ENCODE results near the gene AIG1. TPM values are rescaled to one million over a fixed set of nuclear protein-coding genes. Genes with fewer than 3 reads are reported as not detected.
"Not testable (repeated sequence)": the region's sequence is repeated elsewhere in the genome, so short reads cannot be mapped to it uniquely, and the experiment has no call there.

AIG1 gene
- total RNA-seq, 1 experiment from 2014 or later: 175 TPM

DNA sequence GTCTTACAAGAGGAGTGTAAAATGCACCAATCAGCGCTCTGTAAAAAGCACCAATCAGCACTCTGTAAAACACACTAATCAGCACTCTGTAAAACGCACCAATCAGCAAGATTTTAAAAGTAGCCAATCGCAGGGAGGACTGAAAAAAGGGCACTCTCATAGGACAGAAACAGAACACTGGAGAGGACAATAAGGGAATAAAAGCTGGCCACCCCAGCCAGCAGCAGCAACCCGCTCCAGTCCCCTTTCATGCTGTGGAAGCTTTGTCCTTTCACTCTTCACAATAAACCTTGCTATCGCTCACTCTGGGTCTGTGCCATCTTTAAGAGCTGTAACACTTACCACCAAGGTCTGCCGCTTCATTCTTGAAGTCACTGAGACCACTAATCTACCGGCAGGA, 1.7 kb upstream of the AIG1 start:
- peak; percentile 53 for DNase-seq (ENCODE audit: low read depth)

- DNase-seq (ENCODE audit: low read depth): peak; percentile 96
These were observed 881 bp upstream of the AIG1 start for GRCh38 chr6:143059663-143060353.

- DNase-seq (ENCODE audit: low read depth): peak; percentile 91
These were observed 309 bp upstream of the AIG1 start for GRCh38 chr6:143060354-143060805.

- DNase-seq (ENCODE audit: low read depth): peak; percentile 59
These were observed 1.1 kb downstream of the AIG1 start for GRCh38 chr6:143061597-143062385.

GRCh38 chr6:143062551-143062950, 1.9 kb downstream of the AIG1 start:
- no peak for DNase-seq (ENCODE audit: low read depth)

GRCh38 chr6:143063631-143064030, 2.9 kb downstream of the AIG1 start:
- DNase-seq (ENCODE audit: low read depth): no peak

DNA sequence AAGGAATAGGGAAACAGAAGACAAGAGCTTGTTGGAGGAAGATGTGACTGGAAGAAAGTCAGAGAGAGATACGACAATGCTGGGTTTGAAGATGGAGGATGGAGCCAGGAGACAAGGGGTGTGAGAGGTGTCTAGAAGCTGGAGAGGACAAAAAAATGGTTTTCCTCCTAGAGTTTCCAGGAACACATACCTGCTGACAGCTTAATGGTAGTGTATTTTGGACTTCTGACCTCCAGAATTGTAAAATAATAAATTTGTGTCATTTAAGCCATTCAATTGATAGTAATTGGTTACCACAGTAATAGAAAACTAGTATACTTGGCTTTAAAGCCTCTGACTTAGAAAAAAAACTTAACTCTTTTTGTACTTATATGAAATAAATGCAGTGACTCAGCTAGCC, 3.6 kb downstream of the AIG1 start:
- DNase-seq (ENCODE audit: low read depth): no peak

GRCh38 chr6:143064951-143065683, 4.4 kb downstream of the AIG1 start:
- peak; percentile 83 for DNase-seq (ENCODE audit: low read depth)

DNA sequence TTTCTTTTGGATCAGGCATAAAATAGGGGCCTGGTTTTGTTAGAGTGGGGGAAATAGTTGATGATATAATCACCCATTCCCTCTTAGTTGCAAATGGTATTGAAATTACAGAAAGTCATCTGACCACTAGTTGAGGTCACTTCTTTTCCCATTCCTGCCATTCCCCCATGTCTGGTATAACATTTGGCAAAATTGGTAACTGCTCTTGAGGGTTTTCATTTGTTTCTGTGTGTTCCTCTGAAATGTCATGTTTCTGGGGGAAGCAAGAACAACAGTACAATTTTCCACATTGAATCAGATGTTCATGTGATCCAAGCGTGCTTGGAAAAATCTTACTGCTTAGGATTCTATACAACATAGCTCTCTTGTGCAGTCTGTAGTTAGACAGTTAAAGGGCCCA, 7.3 kb downstream of the AIG1 start:
- DNase-seq (ENCODE audit: low read depth): peak; percentile 37

GRCh38 chr6:143074101-143074500, 13.4 kb downstream of the AIG1 start:
- no peak for DNase-seq (ENCODE audit: low read depth)

GRCh38 chr6:143074670-143075318, 14.1 kb downstream of the AIG1 start:
- DNase-seq (ENCODE audit: low read depth): no peak

GRCh38 chr6:143078468-143079324, 18.0 kb downstream of the AIG1 start:
- no peak for DNase-seq (ENCODE audit: low read depth)

GRCh38 chr6:143079325-143079640, 18.6 kb downstream of the AIG1 start:
- no peak for DNase-seq (ENCODE audit: low read depth)

DNA sequence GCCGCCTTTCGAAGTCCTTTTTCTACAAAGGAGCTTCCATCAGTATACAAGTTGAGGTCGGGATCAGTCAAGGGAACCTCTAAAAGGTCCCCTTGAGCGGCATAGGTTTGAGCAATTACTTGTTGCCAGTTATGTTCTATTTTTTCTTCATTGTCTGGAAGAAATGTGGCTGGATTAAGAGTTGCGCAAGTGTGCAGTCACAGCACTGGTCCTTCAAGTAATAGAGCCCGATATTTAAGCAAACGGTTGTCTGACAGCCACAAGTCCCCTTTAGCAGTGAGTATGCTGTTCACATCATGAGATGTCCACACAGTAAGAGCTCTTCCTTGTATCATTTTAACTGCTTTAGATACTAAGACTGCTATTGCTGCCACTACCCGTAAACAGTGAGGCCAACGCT, 21.6 kb downstream of the AIG1 start:
- DNase-seq (ENCODE audit: low read depth): not testable (repeated sequence)

GRCh38 chr6:143084019-143084418, 23.3 kb downstream of the AIG1 start:
- DNase-seq (ENCODE audit: low read depth): peak; percentile 96

- DNase-seq (ENCODE audit: low read depth): not testable (repeated sequence)
These were observed 26.6 kb downstream of the AIG1 start for GRCh38 chr6:143087335-143087734.

DNA sequence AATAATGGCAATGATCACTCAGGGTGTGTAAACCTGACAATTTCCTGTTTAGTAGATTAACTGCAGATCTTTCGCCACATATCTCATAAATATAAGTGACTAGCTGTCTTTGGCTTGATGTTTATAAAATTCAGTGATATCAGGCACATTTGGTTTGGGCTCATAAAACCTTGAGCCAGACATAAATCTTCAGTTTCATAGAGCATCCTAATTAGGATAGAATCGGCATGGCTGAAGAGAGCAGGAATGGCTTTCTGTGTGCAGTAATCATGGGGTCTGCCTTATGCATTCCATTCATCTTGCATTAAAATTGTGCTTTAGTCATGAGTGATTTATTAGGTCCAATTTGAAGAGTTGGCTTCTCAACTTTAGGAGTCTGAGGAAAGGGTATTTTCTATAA, 27.2 kb downstream of the AIG1 start:
- DNase-seq (ENCODE audit: low read depth): peak; percentile 58

- no peak for DNase-seq (ENCODE audit: low read depth)
These were observed 29.8 kb downstream of the AIG1 start for GRCh38 chr6:143090314-143091044.

GRCh38 chr6:143092768-143093167, 32.1 kb downstream of the AIG1 start:
- DNase-seq (ENCODE audit: low read depth): no peak

- DNase-seq (ENCODE audit: low read depth): no peak
These were observed 32.6 kb downstream of the AIG1 start for GRCh38 chr6:143093290-143093689.
